DOHH2 (cell line): ENCODE results near the gene RBKS.

Experiments used
- EZH2phosphoT487 ChIP-seq: fragments of 200-600 bp; sonication (generic); IDR thresholded peaks from 2 replicates; pipeline ENCODE4 v1.6.1; 2017; ENCODE audit warnings: borderline replicate concordance, mild to moderate bottlenecking, antibody characterized with exemption, low read length, moderate library complexity, mixed read lengths
- TF ChIP-seq, protein P1 (sequence below): fragments of 200-600 bp; sonication (generic); IDR thresholded peaks from one replicate; pipeline ENCODE4 v1.5.1; 2014; ENCODE audit warnings: antibody characterized with exemption, mild to moderate bottlenecking, low read depth, low read length; ENCODE audit not compliant: poor library complexity, severe bottlenecking

DNA sequence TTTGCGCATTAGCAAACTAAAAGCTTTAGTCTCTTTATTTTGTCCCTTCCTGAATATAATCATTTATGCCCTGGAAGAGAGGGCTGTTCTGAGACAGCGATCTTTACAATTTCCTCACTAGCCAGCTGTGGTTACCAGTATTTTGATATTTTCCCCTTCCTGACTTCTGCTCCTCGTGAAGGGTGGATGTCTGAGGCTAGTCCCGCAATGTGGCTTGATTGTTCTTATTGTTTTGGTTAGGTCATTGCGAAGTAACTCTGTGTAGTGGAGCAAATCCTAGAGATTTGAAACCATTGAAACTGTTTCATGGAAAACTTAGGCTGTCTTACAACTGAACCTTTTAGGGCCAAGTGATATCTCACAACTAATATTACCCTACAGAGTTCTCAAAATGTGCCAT lies 116.2 kb downstream of the RBKS start:
- TF ChIP-seq, protein P1, sequence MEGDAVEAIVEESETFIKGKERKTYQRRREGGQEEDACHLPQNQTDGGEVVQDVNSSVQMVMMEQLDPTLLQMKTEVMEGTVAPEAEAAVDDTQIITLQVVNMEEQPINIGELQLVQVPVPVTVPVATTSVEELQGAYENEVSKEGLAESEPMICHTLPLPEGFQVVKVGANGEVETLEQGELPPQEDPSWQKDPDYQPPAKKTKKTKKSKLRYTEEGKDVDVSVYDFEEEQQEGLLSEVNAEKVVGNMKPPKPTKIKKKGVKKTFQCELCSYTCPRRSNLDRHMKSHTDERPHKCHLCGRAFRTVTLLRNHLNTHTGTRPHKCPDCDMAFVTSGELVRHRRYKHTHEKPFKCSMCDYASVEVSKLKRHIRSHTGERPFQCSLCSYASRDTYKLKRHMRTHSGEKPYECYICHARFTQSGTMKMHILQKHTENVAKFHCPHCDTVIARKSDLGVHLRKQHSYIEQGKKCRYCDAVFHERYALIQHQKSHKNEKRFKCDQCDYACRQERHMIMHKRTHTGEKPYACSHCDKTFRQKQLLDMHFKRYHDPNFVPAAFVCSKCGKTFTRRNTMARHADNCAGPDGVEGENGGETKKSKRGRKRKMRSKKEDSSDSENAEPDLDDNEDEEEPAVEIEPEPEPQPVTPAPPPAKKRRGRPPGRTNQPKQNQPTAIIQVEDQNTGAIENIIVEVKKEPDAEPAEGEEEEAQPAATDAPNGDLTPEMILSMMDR, result no peak
- TF ChIP-seq EZH2phosphoT487, result no peak
